Transverse colon (tissue), 4 donors: ENCODE data around the gene FUT7.

Experiments used
- POLR2A ChIP-seq: fragments of 450-650 bp; IDR thresholded peaks from one replicate; pipeline ENCODE4 v1.6.1; 2016; ENCODE audit warnings: antibody characterized with exemption, mild to moderate bottlenecking, moderate library complexity
- POLR2AphosphoS5 ChIP-seq, 3 donors: sonication (generic); formaldehyde crosslinking; IDR thresholded peaks; one replicate each; pipeline ENCODE4 v1.6.1; 2016; ENCODE audit warnings: antibody characterized with exemption in 3 of 3
- TF ChIP-seq, protein P1 (sequence below), 5 experiments: fragments of 200-600 bp in 3 of 5; fragments of 450-650 bp in 2 of 5; sonication (generic) in 3 of 5; IDR thresholded peaks; 1 replicate in 2 of 5; 2 replicates in 3 of 5; pipeline ENCODE4 v1.5.1; 2016 to 2017; ENCODE audit warnings: antibody characterized with exemption in 5 of 5, inconsistent platforms in 3 of 5, mild to moderate bottlenecking in 2 of 5, moderate library complexity in 1 of 5

DNA sequence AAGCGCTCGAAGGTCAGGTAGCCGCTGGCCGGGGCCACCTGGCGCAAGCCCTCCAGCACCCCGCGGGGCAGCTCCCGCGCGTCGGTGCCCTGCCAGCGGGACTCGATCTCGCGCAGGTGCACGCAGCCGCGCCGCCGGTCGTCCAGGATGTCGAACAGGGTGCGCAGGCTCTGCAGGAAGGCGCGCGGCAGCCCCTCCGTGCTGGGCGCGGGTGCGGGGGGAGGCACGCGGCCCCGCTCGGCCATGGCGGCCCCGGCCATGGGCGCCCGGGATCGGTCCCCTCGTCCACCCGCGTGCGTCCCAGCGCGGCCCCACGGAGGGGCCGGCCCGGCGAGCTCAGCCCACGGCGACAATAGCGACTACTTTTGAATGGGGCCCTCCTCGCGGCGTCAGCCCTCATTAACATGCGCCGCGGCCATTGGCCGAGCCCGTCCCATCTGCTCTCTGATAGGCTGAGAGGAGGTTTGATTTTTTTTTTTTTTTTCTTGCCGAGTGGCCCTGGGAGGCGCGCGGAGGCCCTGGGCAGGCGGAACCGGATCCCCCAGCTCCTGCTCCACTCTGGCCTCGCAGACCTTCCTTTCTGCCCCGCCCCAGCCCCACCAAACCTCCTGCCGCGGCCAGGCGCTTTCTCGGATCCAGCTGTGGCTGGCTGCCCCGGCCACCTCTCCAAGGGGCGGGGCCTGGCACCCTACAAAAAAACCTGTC, 38.5 kb upstream of the FUT7 start, which contains the start of gene SAPCD2:
- TF ChIP-seq POLR2A (no peak), POLR2AphosphoS5 (IDR thresholded peaks at IDR 0.05) (peak in 1 of 3 donors; percentile 22)
- TF ChIP-seq, protein P1, sequence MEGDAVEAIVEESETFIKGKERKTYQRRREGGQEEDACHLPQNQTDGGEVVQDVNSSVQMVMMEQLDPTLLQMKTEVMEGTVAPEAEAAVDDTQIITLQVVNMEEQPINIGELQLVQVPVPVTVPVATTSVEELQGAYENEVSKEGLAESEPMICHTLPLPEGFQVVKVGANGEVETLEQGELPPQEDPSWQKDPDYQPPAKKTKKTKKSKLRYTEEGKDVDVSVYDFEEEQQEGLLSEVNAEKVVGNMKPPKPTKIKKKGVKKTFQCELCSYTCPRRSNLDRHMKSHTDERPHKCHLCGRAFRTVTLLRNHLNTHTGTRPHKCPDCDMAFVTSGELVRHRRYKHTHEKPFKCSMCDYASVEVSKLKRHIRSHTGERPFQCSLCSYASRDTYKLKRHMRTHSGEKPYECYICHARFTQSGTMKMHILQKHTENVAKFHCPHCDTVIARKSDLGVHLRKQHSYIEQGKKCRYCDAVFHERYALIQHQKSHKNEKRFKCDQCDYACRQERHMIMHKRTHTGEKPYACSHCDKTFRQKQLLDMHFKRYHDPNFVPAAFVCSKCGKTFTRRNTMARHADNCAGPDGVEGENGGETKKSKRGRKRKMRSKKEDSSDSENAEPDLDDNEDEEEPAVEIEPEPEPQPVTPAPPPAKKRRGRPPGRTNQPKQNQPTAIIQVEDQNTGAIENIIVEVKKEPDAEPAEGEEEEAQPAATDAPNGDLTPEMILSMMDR (IDR thresholded peaks at IDR 0.05), result no peak
